Trophoblast cell (in vitro differentiated cells and primary cell): ENCODE data around the gene WLS.

Experiments
- DNase-seq, 2 donors: peaks; one replicate each; pipeline ENCODE4 v3.0.0-alpha.2; 2016
- H2AFZ ChIP-seq: 2 replicates; pipeline ENCODE4 v1.6.1; 2013; ENCODE audit warnings: low read length, moderate library complexity, mild to moderate bottlenecking; ENCODE audit not compliant: insufficient read depth, poor library complexity
- H2AK5ac ChIP-seq: 2 replicates; pipeline ENCODE4 v1.6.1; 2013; ENCODE audit warnings: mild to moderate bottlenecking, low read length
- H2BK120ac ChIP-seq: 2 replicates; pipeline ENCODE4 v1.6.1; 2013; ENCODE audit warnings: low read length, mild to moderate bottlenecking, moderate library complexity; ENCODE audit not compliant: insufficient read depth, poor library complexity
- H2BK12ac ChIP-seq: 2 replicates; pipeline ENCODE4 v1.6.1; 2013; ENCODE audit warnings: mild to moderate bottlenecking, low read length, moderate library complexity
- H2BK5ac ChIP-seq: 2 replicates; pipeline ENCODE4 v1.6.1; 2013; ENCODE audit warnings: low read length, low read depth, moderate library complexity, mild to moderate bottlenecking; ENCODE audit not compliant: poor library complexity
- H3K14ac ChIP-seq: 2 replicates; pipeline ENCODE4 v1.6.1; 2013; ENCODE audit warnings: mild to moderate bottlenecking, low read length
- H3K18ac ChIP-seq: 2 replicates; pipeline ENCODE4 v1.6.1; 2013; ENCODE audit warnings: mild to moderate bottlenecking, low read length
- H3K23ac ChIP-seq: 2 replicates; pipeline ENCODE4 v1.6.1; 2013; ENCODE audit warnings: low read length
- H3K27ac ChIP-seq: 2 replicates; pipeline ENCODE4 v1.5.1; 2013; ENCODE audit warnings: low read depth, mild to moderate bottlenecking, inconsistent platforms, low read length, moderate library complexity
- H3K27me3 ChIP-seq: 2 replicates; pipeline ENCODE4 v1.6.1; 2013; ENCODE audit warnings: inconsistent platforms, mild to moderate bottlenecking, low read length, moderate library complexity; ENCODE audit not compliant: insufficient read depth
- H3K36me3 ChIP-seq, 2 experiments: 1 replicate in 1 of 2; 2 replicates in 1 of 2; pipeline ENCODE4 v1.6.1; 2013; ENCODE audit warnings: low read length in 2 of 2, mild to moderate bottlenecking in 2 of 2, moderate library complexity in 1 of 2; ENCODE audit not compliant: insufficient read depth in 2 of 2, control insufficient read depth in 1 of 2
- H3K4ac ChIP-seq: 2 replicates; pipeline ENCODE4 v1.6.1; 2013; ENCODE audit warnings: low read depth, mild to moderate bottlenecking, low read length, moderate library complexity
- H3K4me1 ChIP-seq, 2 experiments: 1 replicate in 1 of 2; 2 replicates in 1 of 2; pipeline ENCODE4 v1.6.1; 2013; ENCODE audit warnings: low read length in 2 of 2, mild to moderate bottlenecking in 2 of 2, moderate library complexity in 1 of 2; ENCODE audit not compliant: insufficient read depth in 2 of 2, control insufficient read depth in 1 of 2
- H3K4me2 ChIP-seq: 2 replicates; pipeline ENCODE4 v1.6.1; 2013; ENCODE audit warnings: inconsistent platforms, mild to moderate bottlenecking, low read length, moderate library complexity
- H3K4me3 ChIP-seq: 2 replicates; pipeline ENCODE4 v1.5.1; 2013; ENCODE audit warnings: mild to moderate bottlenecking, low read depth, low read length, inconsistent platforms
- H3K79me1 ChIP-seq: one replicate; pipeline ENCODE4 v1.6.1; 2013; ENCODE audit warnings: low read length
- H3K79me2 ChIP-seq: 2 replicates; pipeline ENCODE4 v1.6.1; 2013; ENCODE audit warnings: low read length, mild to moderate bottlenecking; ENCODE audit not compliant: control insufficient read depth, insufficient read depth, poor library complexity
- H3K9ac ChIP-seq: 2 replicates; pipeline ENCODE4 v1.6.1; 2013; ENCODE audit warnings: mild to moderate bottlenecking, low read length
- H3K9me3 ChIP-seq: 2 replicates; pipeline ENCODE4 v1.6.1; 2013; ENCODE audit warnings: low read depth, mild to moderate bottlenecking, control low read depth, inconsistent platforms, low read length; ENCODE audit not compliant: insufficient read depth
- H4K12ac ChIP-seq: 2 replicates; pipeline ENCODE4 v1.6.1; 2013; ENCODE audit warnings: low read depth, mild to moderate bottlenecking, low read length, moderate library complexity
- H4K8ac ChIP-seq: 2 replicates; pipeline ENCODE4 v1.6.1; 2013; ENCODE audit warnings: low read depth, mild to moderate bottlenecking, low read length, moderate library complexity
- H4K91ac ChIP-seq: one replicate; pipeline ENCODE4 v1.6.1; 2013; ENCODE audit warnings: low read depth, mild to moderate bottlenecking, low read length, moderate library complexity
- WGBS: extraction: QIAGEN DNeasy Blood & Tissue Kit; methylation state at CpG from one replicate; pipeline ENCODE4 v1.1.7; 2013; ENCODE audit warnings: missing lambda C conversion rate; ENCODE audit not compliant: insufficient read length, insufficient coverage; ENCODE audit errors: extremely low coverage; 5-methylcytosine and 5-hydroxymethylcytosine counted together

Gene WLS

GRCh38 chr1:68228851-68229250 lies 3.5 kb downstream of the WLS start:
- Histone ChIP-seq H3K4ac (peak overlapping the region; percentile 90), H3K23ac (no peak overlapping the region), H3K9me3 (no peaks in the 10 kb centered on the region), H3K27me3 (no peaks in the 10 kb centered on the region), H3K36me3 (no peaks in the 10 kb centered on the region), H4K91ac (no peak overlapping the region), H3K4me2 (peak overlapping the region; percentile 47), H2BK120ac (no peak overlapping the region), H3K18ac (no peak overlapping the region), H3K9ac (no peak overlapping the region), H3K79me1 (peaks cover 19% of the 10 kb centered on the region), H2BK12ac (no peak overlapping the region), H4K12ac (no peak overlapping the region), H2AFZ (no peak overlapping the region), H3K79me2 (peaks cover 33% of the 10 kb centered on the region), H3K14ac (no peak overlapping the region), H3K27ac (no peak overlapping the region), H2BK5ac (no peak overlapping the region), H2AK5ac (no peak overlapping the region), H4K8ac (no peak overlapping the region), H3K4me3 (no peak overlapping the region), H3K4me1 (peaks cover 3 to 9% of the 10 kb centered on the region in 2 experiments)
- no peak for DNase-seq
- WGBS, result no CpG with 5 or more reads among the region's 3 CpGs

GRCh38 chr1:68227598-68227997 lies 4.7 kb downstream of the WLS start:
- H3K23ac ChIP-seq, result no peak overlapping the region
- H4K91ac ChIP-seq, result no peak overlapping the region
- H2BK12ac ChIP-seq, result no peak overlapping the region
- H3K4me2 ChIP-seq, result no peak overlapping the region
- no peaks in the 10 kb centered on the region for H3K27me3 ChIP-seq
- no peak overlapping the region for H3K18ac ChIP-seq
- H4K8ac ChIP-seq, result no peak overlapping the region
- H3K4me3 ChIP-seq, result no peak overlapping the region
- no peaks in the 10 kb centered on the region for H3K36me3 ChIP-seq
- peaks cover 32% of the 10 kb centered on the region for H3K79me2 ChIP-seq
- peaks cover 18% of the 10 kb centered on the region for H3K79me1 ChIP-seq
- H2BK5ac ChIP-seq, result no peak overlapping the region
- no peak overlapping the region for H3K9ac ChIP-seq
- peaks cover 3 to 13% of the 10 kb centered on the region in 2 experiments for H3K4me1 ChIP-seq
- no peak overlapping the region for H3K14ac ChIP-seq
- no peak for DNase-seq
- no peaks in the 10 kb centered on the region for H3K9me3 ChIP-seq
- H3K4ac ChIP-seq, result no peak overlapping the region
- no peak overlapping the region for H2BK120ac ChIP-seq
- H4K12ac ChIP-seq, result no peak overlapping the region
- H2AK5ac ChIP-seq, result no peak overlapping the region
- H3K27ac ChIP-seq, result no peak overlapping the region
- H2AFZ ChIP-seq, result no peak overlapping the region

- H4K12ac ChIP-seq, result no peak overlapping the region
- H3K27me3 ChIP-seq, result no peaks in the 10 kb centered on the region
- no peak overlapping the region for H3K18ac ChIP-seq
- no peak overlapping the region for H4K91ac ChIP-seq
- H3K4ac ChIP-seq, result peak overlapping the region; percentile 64
- no peak overlapping the region for H3K23ac ChIP-seq
- H2BK12ac ChIP-seq, result no peak overlapping the region
- no peak overlapping the region for H4K8ac ChIP-seq
- no peak overlapping the region for H2BK5ac ChIP-seq
- no peak overlapping the region for H3K4me3 ChIP-seq
- no peak overlapping the region for H2BK120ac ChIP-seq
- H3K4me1 ChIP-seq, result peaks cover 4 to 18% of the 10 kb centered on the region in 2 experiments
- DNase-seq, result no peak
- no peak overlapping the region for H3K4me2 ChIP-seq
- no peak overlapping the region for H3K14ac ChIP-seq
- WGBS, result no CpG with 5 or more reads among the region's 1 CpG
- no peaks in the 10 kb centered on the region for H3K36me3 ChIP-seq
- no peak overlapping the region for H3K27ac ChIP-seq
- H2AFZ ChIP-seq, result no peak overlapping the region
- H3K9ac ChIP-seq, result no peak overlapping the region
- no peaks in the 10 kb centered on the region for H3K9me3 ChIP-seq
- peaks cover 17% of the 10 kb centered on the region for H3K79me2 ChIP-seq
- no peak overlapping the region for H2AK5ac ChIP-seq
- H3K79me1 ChIP-seq, result peaks cover 7% of the 10 kb centered on the region
Observed at GRCh38 chr1:68225781-68226180, 6.5 kb downstream of the WLS start.

GRCh38 chr1:68223687-68224086 lies 8.6 kb downstream of the WLS start:
- no peaks in the 10 kb centered on the region for H3K9me3 ChIP-seq
- no peak overlapping the region for H2AFZ ChIP-seq
- H2BK5ac ChIP-seq, result no peak overlapping the region
- no peak overlapping the region for H4K12ac ChIP-seq
- no peaks in the 10 kb centered on the region for H3K36me3 ChIP-seq
- no peak overlapping the region for H3K18ac ChIP-seq
- H3K4ac ChIP-seq, result no peak overlapping the region
- peaks cover 7% of the 10 kb centered on the region for H3K79me1 ChIP-seq
- no peak overlapping the region for H3K4me3 ChIP-seq
- H4K8ac ChIP-seq, result no peak overlapping the region
- H3K79me2 ChIP-seq, result peaks cover 4% of the 10 kb centered on the region
- peak overlapping the region; percentile 29 for H3K27ac ChIP-seq
- no peak overlapping the region for H3K14ac ChIP-seq
- no peak overlapping the region for H3K4me2 ChIP-seq
- H3K23ac ChIP-seq, result no peak overlapping the region
- no peaks in the 10 kb centered on the region for H3K27me3 ChIP-seq
- H4K91ac ChIP-seq, result no peak overlapping the region
- no peak overlapping the region for H2AK5ac ChIP-seq
- no peak for DNase-seq
- no peak overlapping the region for H2BK12ac ChIP-seq
- no peak overlapping the region for H2BK120ac ChIP-seq
- WGBS, result no CpG with 5 or more reads among the region's 2 CpGs
- H3K4me1 ChIP-seq, result peaks cover 4 to 15% of the 10 kb centered on the region in 2 experiments
- H3K9ac ChIP-seq, result no peak overlapping the region
